ENCODE results near the gene ME3. TPM values are rescaled to one million over a fixed set of nuclear protein-coding genes. Genes with fewer than 3 reads are reported as not detected.

ME3 gene
- total RNA-seq, 1 donor from 2014 or later, result 49.6 TPM

DNA sequence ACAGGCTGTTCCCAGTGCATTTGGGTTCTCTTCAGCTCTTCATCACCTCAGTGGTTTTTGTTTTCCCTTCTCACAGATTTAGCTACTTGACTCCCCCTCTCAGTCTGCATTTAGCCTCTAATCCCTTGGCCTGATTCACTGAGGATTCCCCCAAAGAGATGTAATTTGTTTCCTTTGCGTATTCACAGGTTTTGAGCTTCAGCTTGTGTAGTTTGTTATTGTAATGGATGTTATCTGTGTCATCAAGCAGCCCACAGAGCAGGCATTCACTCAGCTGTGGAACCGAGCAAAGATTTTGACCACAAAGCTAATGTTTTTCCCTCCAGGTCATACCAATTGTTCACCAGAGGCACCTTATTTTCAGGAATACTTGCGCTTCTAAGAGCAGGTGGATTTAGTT lies 6.4 kb upstream of the ME3 start:
- peak; percentile 82 for DNase-seq (ENCODE audit: low spot score)
- no peaks in the 10 kb centered on the region for H3K9me3 ChIP-seq (ENCODE audit: low read depth)

DNA sequence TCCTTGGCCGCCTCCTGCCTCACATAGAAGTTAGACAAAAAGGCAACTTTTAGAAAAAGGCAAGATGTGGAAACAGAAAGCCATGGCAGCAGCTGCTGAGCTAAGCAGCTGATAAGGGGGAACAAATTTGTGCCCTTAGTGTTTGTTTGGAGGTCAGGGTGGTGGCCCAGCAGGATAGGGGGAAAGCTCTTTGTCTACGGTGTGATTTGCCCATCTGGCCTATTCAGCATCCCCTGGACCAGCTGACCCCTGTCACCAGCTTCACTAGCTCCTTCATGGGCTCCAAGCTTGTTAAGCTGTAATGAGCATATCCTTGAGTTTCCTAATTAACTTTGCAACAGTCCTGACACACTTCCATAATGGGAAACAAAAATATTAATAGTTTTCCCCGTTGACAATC lies 5.9 kb upstream of the ME3 start:
- peak overlapping the region; percentile 56 for H3K4me3 Mint-ChIP-seq
- Histone ChIP-seq H3K79me2 (ENCODE audit: low read depth) (no peaks in the 10 kb centered on the region), H2AFZ (replicated peaks) (no peak overlapping the region), H3K4me2 (peak overlapping the region; percentile 59), H3K4me3 (peak overlapping the region; percentile 27), H3F3A (ENCODE audit: low read depth) (peaks cover 59% of the 10 kb centered on the region), H3K4me1 (peaks cover 56% of the 10 kb centered on the region), H3K36me3 (no peaks in the 10 kb centered on the region), H3K27me3 (no peaks in the 10 kb centered on the region), H3K27ac (peak overlapping the region; percentile 96), H3K9me3 (ENCODE audit: low read depth) (no peaks in the 10 kb centered on the region), H4K20me1 (ENCODE audit: low read depth) (no peaks in the 10 kb centered on the region), H3K9ac (no peak overlapping the region)
- H3K9me3 Mint-ChIP-seq, result no peaks in the 10 kb centered on the region
- H3K36me3 Mint-ChIP-seq, result no peaks in the 10 kb centered on the region
- TF ChIP-seq EZH2phosphoT487 (IDR thresholded peaks at IDR 0.05), result no peak
- no peak for TF ChIP-seq EZH2 (IDR thresholded peaks at IDR 0.05)
- TF ChIP-seq, protein P1, sequence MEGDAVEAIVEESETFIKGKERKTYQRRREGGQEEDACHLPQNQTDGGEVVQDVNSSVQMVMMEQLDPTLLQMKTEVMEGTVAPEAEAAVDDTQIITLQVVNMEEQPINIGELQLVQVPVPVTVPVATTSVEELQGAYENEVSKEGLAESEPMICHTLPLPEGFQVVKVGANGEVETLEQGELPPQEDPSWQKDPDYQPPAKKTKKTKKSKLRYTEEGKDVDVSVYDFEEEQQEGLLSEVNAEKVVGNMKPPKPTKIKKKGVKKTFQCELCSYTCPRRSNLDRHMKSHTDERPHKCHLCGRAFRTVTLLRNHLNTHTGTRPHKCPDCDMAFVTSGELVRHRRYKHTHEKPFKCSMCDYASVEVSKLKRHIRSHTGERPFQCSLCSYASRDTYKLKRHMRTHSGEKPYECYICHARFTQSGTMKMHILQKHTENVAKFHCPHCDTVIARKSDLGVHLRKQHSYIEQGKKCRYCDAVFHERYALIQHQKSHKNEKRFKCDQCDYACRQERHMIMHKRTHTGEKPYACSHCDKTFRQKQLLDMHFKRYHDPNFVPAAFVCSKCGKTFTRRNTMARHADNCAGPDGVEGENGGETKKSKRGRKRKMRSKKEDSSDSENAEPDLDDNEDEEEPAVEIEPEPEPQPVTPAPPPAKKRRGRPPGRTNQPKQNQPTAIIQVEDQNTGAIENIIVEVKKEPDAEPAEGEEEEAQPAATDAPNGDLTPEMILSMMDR (IDR thresholded peaks at IDR 0.05), result no peak
- peak overlapping the region; percentile 93 for H3K27ac Mint-ChIP-seq
- H3K4me1 Mint-ChIP-seq, result peaks cover 46% of the 10 kb centered on the region
- peaks cover 7% of the 10 kb centered on the region for H3K27me3 Mint-ChIP-seq (ENCODE audit: insufficient read depth, low read depth)
- DNase-seq (ENCODE audit: low spot score), result peak; percentile 88

More for the DNA sequence above, 6.4 kb upstream of the ME3 start:
- H4K20me1 ChIP-seq (ENCODE audit: low read depth), result no peaks in the 10 kb centered on the region
- peak overlapping the region; percentile 96 for H3K27ac ChIP-seq
- no peak for TF ChIP-seq EZH2phosphoT487 (IDR thresholded peaks at IDR 0.05)
- no peak for TF ChIP-seq EZH2 (IDR thresholded peaks at IDR 0.05)
- TF ChIP-seq, protein P1 (IDR thresholded peaks at IDR 0.05), result no peak
- peaks cover 59% of the 10 kb centered on the region for H3F3A ChIP-seq (ENCODE audit: low read depth)
- no peak overlapping the region for H3K9ac ChIP-seq
- H3K4me3 Mint-ChIP-seq, result no peak overlapping the region
- H3K4me3 ChIP-seq, result peak overlapping the region; percentile 27
- H3K27ac Mint-ChIP-seq, result peak overlapping the region; percentile 10
- no peaks in the 10 kb centered on the region for H3K9me3 Mint-ChIP-seq
- no peak overlapping the region for H2AFZ ChIP-seq (replicated peaks)
- H3K4me2 ChIP-seq, result peak overlapping the region; percentile 59
- no peaks in the 10 kb centered on the region for H3K79me2 ChIP-seq (ENCODE audit: low read depth)
- peaks cover 56% of the 10 kb centered on the region for H3K4me1 ChIP-seq
- H3K36me3 Mint-ChIP-seq, result no peaks in the 10 kb centered on the region
- peaks cover 46% of the 10 kb centered on the region for H3K4me1 Mint-ChIP-seq
- H3K27me3 ChIP-seq, result no peaks in the 10 kb centered on the region
- peaks cover 5% of the 10 kb centered on the region for H3K27me3 Mint-ChIP-seq (ENCODE audit: insufficient read depth, low read depth)
- H3K36me3 ChIP-seq, result no peaks in the 10 kb centered on the region

DNA sequence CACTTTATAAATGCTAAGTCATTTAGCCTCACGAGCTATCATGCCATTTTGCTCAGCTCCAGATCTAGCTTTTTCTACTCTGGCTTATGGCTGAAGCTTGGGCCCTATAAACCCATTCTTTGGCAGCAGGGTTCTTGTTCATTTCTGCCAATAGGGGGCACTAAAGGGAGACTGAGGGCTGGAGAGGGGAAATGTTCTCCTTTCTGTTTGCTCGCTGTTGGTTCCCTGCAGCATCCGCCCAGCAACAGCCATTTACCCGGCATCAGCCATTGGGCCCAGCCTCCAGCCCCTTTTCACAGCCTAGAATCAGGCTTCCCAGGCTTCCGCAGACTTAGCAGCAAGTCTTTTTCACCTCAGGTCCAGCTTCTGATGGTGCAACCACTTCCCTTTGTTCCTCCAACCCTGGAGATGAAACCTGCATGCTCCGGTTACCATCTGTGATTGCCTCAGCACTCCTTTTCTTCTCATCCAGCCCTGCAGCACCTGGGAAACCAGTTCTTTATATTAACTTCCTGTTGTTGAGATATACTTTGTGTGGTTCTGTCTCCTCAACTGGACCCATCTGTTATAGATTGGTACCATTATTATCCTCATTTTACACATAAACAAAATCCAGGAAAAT lies 4.2 kb upstream of the ME3 start:
- peaks cover 10% of the 10 kb centered on the region for H3K27me3 Mint-ChIP-seq (ENCODE audit: insufficient read depth, low read depth)
- H3K27ac Mint-ChIP-seq, result peak overlapping the region; percentile 36
- TF ChIP-seq EZH2 (IDR thresholded peaks at IDR 0.05), result no peak
- TF ChIP-seq, protein P1 (IDR thresholded peaks at IDR 0.05), result peak; percentile 70
- H3F3A ChIP-seq (ENCODE audit: low read depth), result peaks cover 59% of the 10 kb centered on the region
- H3K27me3 ChIP-seq, result no peaks in the 10 kb centered on the region
- H3K4me2 ChIP-seq, result peak overlapping the region; percentile 59
- H4K20me1 ChIP-seq (ENCODE audit: low read depth), result no peaks in the 10 kb centered on the region
- peaks cover 2% of the 10 kb centered on the region for H3K9me3 Mint-ChIP-seq
- DNase-seq (ENCODE audit: low spot score), result peak; percentile 82
- H3K9ac ChIP-seq, result no peak overlapping the region
- H3K4me3 Mint-ChIP-seq, result no peak overlapping the region
- H3K36me3 Mint-ChIP-seq, result no peaks in the 10 kb centered on the region
- no peak overlapping the region for H3K4me3 ChIP-seq
- peaks cover 65% of the 10 kb centered on the region for H3K4me1 ChIP-seq
- peak overlapping the region; percentile 96 for H3K27ac ChIP-seq
- no peaks in the 10 kb centered on the region for H3K36me3 ChIP-seq
- peaks cover 2% of the 10 kb centered on the region for H3K79me2 ChIP-seq (ENCODE audit: low read depth)
- H3K4me1 Mint-ChIP-seq, result peaks cover 48% of the 10 kb centered on the region
- no peaks in the 10 kb centered on the region for H3K9me3 ChIP-seq (ENCODE audit: low read depth)
- H2AFZ ChIP-seq (replicated peaks), result no peak overlapping the region

All from neural progenitor cell (in vitro differentiated cells).